MM.1S (cell line): ENCODE measurements around the gene CTSA.

Experiments
- DNase-seq: peaks from one replicate; pipeline ENCODE4 v3.0.0-alpha.2; 2015
- H2AFZ ChIP-seq: fragments of 300-600 bp; sonication (generic); 2 replicates; pipeline ENCODE4 v1.6.0; 2016; ENCODE audit warnings: antibody characterized with exemption, low read length
- H3F3A ChIP-seq: fragments of 300-600 bp; sonication (generic); 2 replicates; pipeline ENCODE4 v1.6.1; 2016; ENCODE audit warnings: mild to moderate bottlenecking, antibody characterized with exemption, low read length, moderate library complexity, mixed read lengths; ENCODE audit not compliant: insufficient read depth
- H3K27ac ChIP-seq: fragments of 300-600 bp; sonication (generic); 2 replicates; pipeline ENCODE4 v1.5.1; 2016; ENCODE audit warnings: mild to moderate bottlenecking, low read length
- H3K27me3 ChIP-seq: fragments of 300-600 bp; sonication (generic); replicated peaks from 2 replicates; pipeline ENCODE4 v1.6.0; 2016; ENCODE audit warnings: low read length; ENCODE audit not compliant: insufficient read depth
- H3K36me3 ChIP-seq: fragments of 300-600 bp; sonication (generic); replicated peaks from 2 replicates; pipeline ENCODE4 v1.6.1; 2016; ENCODE audit warnings: mild to moderate bottlenecking, low read length, mixed read lengths; ENCODE audit not compliant: insufficient read depth
- H3K4me1 ChIP-seq: fragments of 300-600 bp; sonication (generic); 2 replicates; pipeline ENCODE4 v1.6.1; 2016; ENCODE audit warnings: low read length, mixed read lengths
- H3K4me2 ChIP-seq: fragments of 300-600 bp; sonication (generic); 2 replicates; pipeline ENCODE4 v1.6.0; 2016; ENCODE audit warnings: low read depth, low read length
- H3K4me3 ChIP-seq: fragments of 300-600 bp; sonication (generic); 2 replicates; pipeline ENCODE4 v1.5.1; 2016; ENCODE audit warnings: low read length, mixed read lengths
- H3K79me2 ChIP-seq: fragments of 300-600 bp; sonication (generic); 2 replicates; pipeline ENCODE4 v1.6.1; 2016; ENCODE audit warnings: mixed run types, low read length, mixed read lengths
- H3K9ac ChIP-seq: fragments of 300-600 bp; sonication (generic); 2 replicates; pipeline ENCODE4 v1.6.1; 2016; ENCODE audit warnings: low read length, mixed read lengths
- H3K9me2 ChIP-seq: fragments of 300-600 bp; sonication (generic); replicated peaks from 2 replicates; pipeline ENCODE4 v1.6.1; 2016; ENCODE audit warnings: mild to moderate bottlenecking, low read length, mixed read lengths; ENCODE audit not compliant: insufficient read depth
- H3K9me3 ChIP-seq: fragments of 300-600 bp; sonication (generic); replicated peaks from 2 replicates; pipeline ENCODE4 v1.6.1; 2016; ENCODE audit warnings: mild to moderate bottlenecking, low read length, mixed read lengths; ENCODE audit not compliant: insufficient read depth
- H4K20me1 ChIP-seq: fragments of 300-600 bp; sonication (generic); 2 replicates; pipeline ENCODE4 v1.6.1; 2016; ENCODE audit warnings: mild to moderate bottlenecking, low read length, moderate library complexity, mixed read lengths; ENCODE audit not compliant: insufficient read depth
- CTCF ChIP-seq: fragments of 300-600 bp; sonication (generic); IDR thresholded peaks from 2 replicates; pipeline ENCODE4 v1.5.1; 2016; ENCODE audit warnings: antibody characterized with exemption, low read length, mixed read lengths
- EZH2 ChIP-seq: fragments of 300-600 bp; sonication (generic); optimal IDR thresholded peaks from 2 replicates; pipeline ENCODE3; 2017; ENCODE audit warnings: low read depth, mild to moderate bottlenecking, antibody characterized with exemption, low read length, mixed read lengths
- EZH2phosphoT487 ChIP-seq: fragments of 300-600 bp; sonication (generic); IDR thresholded peaks from 2 replicates; pipeline ENCODE4 v1.6.1; 2018; ENCODE audit warnings: antibody characterized with exemption, low read length

Gene CTSA

DNA sequence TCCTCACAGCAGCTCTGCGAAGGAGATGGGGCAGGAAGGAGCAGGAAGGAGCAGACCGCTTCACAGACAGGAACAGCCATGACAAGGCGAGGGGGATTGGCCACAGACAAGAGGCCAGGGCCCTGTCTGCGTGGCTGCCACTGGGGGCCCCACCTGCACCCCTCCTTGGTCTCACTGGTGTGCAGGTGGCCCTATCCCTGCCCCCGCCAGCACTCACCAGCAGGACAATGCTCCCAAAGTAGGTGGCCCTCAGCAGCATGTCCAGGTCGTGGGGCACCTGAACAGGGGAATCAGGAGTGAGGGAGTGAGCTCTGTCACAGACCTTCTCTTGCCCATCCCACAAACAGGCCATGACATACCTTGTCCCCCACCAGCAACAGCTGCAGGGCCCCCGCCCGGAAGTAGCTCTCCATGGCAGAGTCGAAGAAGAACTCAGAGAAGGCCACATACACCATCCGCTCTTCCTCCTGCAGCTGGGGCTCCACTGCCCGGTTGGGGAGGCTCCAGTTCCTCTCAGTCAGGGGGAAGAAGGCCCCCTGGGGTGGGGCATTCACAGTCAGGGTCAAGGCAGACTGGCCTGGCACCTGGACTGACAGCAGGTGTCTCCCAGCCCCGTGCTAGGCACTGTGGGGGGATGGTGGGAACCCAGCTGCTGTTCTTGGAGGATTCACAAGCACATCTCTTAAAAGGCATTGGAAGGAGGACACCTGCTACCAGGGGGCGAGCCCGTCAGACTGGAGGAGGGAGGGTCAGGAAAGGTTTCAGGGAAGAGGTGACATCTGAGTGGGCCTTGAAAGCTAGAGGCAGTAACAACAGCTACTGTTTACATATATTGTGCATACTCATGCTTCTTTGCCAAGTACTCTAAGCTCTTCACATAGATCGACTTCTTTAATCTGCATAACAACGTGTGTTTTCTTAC lies 13.7 kb downstream of the CTSA start:
- Histone ChIP-seq H3K27ac (no peak overlapping the region), H4K20me1 (no peaks in the 10 kb centered on the region), H3K79me2 (no peaks in the 10 kb centered on the region), H3K9me3 (no peaks in the 10 kb centered on the region), H3K9me2 (no peaks in the 10 kb centered on the region), H3K4me2 (no peak overlapping the region), H3K9ac (no peak overlapping the region), H3K4me3 (no peak overlapping the region), H3F3A (no peaks in the 10 kb centered on the region), H3K4me1 (no peaks in the 10 kb centered on the region), H2AFZ (no peak overlapping the region), H3K36me3 (no peaks in the 10 kb centered on the region), H3K27me3 (no peaks in the 10 kb centered on the region)
- no peak for DNase-seq
- no peak for TF ChIP-seq EZH2
- TF ChIP-seq CTCF = no peak
- TF ChIP-seq EZH2phosphoT487 = no peak

- H3K9me3 ChIP-seq = no peaks in the 10 kb centered on the region
- H3K9me2 ChIP-seq = no peaks in the 10 kb centered on the region
- H2AFZ ChIP-seq = no peak overlapping the region
- H3K79me2 ChIP-seq = no peaks in the 10 kb centered on the region
- TF ChIP-seq EZH2 (no peak), CTCF (no peak), EZH2phosphoT487 (no peak)
- H4K20me1 ChIP-seq = no peaks in the 10 kb centered on the region
- H3F3A ChIP-seq = no peaks in the 10 kb centered on the region
- DNase-seq = no peak
- no peak overlapping the region for H3K4me3 ChIP-seq
- no peaks in the 10 kb centered on the region for H3K4me1 ChIP-seq
- H3K36me3 ChIP-seq = no peaks in the 10 kb centered on the region
- H3K27ac ChIP-seq = no peak overlapping the region
- no peak overlapping the region for H3K9ac ChIP-seq
- H3K27me3 ChIP-seq = no peaks in the 10 kb centered on the region
- H3K4me2 ChIP-seq = no peak overlapping the region
Measured at GRCh38 chr20:45905505-45906079, 14.5 kb downstream of the CTSA start.

DNA sequence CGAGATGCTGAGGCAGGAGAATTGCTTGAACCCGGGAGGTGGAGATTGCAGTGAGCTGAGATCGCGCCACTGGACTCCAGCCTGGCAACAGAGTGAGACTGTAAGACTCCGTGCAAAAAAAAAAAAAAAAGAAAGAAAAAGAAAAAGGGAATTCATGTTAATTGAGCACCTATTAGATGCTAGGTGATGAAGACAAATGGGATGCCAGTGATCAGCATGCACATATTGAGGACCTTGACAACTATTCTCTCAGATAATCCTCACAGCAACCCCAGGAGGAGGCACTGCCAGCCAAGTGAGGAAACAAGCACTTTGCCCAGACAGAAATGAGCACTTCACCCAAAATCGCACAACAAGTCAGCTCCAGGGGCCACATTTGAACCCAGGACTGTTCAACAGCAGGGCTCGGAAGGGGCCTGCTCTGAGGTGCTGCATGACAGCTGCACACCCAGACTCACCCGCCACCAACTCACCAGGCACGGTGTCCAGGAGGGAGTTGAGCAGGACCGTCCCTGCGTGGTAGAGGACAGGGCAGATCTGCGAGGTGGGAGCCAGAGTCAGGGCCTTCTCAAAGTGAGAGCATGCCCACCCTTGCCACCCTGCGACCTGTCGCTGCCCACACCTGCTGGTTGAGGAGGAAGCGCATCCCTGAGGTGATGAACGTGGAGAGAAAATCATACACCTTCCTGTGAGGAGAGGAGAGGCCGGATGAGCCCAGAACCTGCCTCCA lies 16.2 kb downstream of the CTSA start:
- H3K9me2 ChIP-seq = no peaks in the 10 kb centered on the region
- H3F3A ChIP-seq = no peaks in the 10 kb centered on the region
- H3K4me2 ChIP-seq = no peak overlapping the region
- no peaks in the 10 kb centered on the region for H3K9me3 ChIP-seq
- H3K27me3 ChIP-seq = peaks cover 13% of the 10 kb centered on the region; the same call in 1 of the 2 replicates
- H3K36me3 ChIP-seq = no peaks in the 10 kb centered on the region
- peaks cover 3% of the 10 kb centered on the region; the same call in 1 of the 2 replicates for H3K4me1 ChIP-seq
- no peaks in the 10 kb centered on the region for H3K79me2 ChIP-seq
- H4K20me1 ChIP-seq = no peaks in the 10 kb centered on the region
- no peak for DNase-seq
- no peak overlapping the region for H3K27ac ChIP-seq
- H3K4me3 ChIP-seq = no peak overlapping the region
- TF ChIP-seq CTCF (no peak), EZH2phosphoT487 (no peak), EZH2 (no peak)
- no peak overlapping the region for H3K9ac ChIP-seq
- H2AFZ ChIP-seq = no peak overlapping the region
